ENCODE results near the gene EIF2D.

DNA sequence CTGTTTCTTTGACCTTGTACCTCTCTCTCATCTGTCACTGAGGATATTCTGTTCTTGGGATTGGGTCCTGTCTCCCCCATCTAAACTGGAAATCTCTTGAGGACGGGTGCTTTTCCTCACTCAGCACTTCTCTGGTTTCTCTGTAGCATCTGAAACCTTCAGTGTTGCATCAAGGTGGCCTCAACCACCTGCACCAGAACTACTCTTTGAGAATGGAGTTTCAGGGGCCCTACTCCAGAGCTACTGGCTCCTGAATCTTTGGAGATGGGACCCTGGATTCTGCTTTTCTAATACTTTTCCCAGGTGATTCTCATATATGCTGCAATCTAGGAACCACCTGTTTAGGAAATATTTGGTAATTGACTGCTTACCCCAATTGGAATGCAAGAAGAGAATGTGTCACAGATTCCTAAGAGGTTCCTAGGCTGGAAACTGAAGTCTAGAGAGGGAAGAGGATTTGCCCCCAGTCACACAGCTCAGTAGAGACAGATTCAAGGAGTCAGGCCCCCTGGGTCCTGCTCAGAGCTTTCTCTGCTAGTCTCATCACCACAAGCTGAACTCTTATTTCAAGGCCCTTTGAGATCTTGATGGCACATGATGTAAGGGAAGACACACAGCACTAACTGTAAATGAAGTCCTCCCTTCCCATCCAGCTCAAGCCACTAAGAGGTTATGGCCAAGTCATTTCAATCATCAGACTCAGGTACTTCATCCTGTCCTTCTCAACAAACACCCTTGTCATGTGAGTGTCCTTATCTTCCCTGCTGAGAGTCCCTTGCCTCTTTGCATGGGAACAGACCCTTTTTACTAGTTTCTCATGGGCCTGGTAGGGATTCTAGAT is 48.7 kb downstream of the EIF2D start:
- TF ChIP-seq RAD21 (conservative IDR thresholded peaks at IDR 0.05 in 1 of 2, IDR thresholded peaks at IDR 0.05 in 1 of 2), result no peak
- TF ChIP-seq, protein P1, sequence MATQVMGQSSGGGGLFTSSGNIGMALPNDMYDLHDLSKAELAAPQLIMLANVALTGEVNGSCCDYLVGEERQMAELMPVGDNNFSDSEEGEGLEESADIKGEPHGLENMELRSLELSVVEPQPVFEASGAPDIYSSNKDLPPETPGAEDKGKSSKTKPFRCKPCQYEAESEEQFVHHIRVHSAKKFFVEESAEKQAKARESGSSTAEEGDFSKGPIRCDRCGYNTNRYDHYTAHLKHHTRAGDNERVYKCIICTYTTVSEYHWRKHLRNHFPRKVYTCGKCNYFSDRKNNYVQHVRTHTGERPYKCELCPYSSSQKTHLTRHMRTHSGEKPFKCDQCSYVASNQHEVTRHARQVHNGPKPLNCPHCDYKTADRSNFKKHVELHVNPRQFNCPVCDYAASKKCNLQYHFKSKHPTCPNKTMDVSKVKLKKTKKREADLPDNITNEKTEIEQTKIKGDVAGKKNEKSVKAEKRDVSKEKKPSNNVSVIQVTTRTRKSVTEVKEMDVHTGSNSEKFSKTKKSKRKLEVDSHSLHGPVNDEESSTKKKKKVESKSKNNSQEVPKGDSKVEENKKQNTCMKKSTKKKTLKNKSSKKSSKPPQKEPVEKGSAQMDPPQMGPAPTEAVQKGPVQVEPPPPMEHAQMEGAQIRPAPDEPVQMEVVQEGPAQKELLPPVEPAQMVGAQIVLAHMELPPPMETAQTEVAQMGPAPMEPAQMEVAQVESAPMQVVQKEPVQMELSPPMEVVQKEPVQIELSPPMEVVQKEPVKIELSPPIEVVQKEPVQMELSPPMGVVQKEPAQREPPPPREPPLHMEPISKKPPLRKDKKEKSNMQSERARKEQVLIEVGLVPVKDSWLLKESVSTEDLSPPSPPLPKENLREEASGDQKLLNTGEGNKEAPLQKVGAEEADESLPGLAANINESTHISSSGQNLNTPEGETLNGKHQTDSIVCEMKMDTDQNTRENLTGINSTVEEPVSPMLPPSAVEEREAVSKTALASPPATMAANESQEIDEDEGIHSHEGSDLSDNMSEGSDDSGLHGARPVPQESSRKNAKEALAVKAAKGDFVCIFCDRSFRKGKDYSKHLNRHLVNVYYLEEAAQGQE (IDR thresholded peaks at IDR 0.05), result no peak
- TF ChIP-seq RCOR1 (IDR thresholded peaks at IDR 0.05; ENCODE audit: low read depth, low read length), result no peak
- TF ChIP-seq, protein P2, sequence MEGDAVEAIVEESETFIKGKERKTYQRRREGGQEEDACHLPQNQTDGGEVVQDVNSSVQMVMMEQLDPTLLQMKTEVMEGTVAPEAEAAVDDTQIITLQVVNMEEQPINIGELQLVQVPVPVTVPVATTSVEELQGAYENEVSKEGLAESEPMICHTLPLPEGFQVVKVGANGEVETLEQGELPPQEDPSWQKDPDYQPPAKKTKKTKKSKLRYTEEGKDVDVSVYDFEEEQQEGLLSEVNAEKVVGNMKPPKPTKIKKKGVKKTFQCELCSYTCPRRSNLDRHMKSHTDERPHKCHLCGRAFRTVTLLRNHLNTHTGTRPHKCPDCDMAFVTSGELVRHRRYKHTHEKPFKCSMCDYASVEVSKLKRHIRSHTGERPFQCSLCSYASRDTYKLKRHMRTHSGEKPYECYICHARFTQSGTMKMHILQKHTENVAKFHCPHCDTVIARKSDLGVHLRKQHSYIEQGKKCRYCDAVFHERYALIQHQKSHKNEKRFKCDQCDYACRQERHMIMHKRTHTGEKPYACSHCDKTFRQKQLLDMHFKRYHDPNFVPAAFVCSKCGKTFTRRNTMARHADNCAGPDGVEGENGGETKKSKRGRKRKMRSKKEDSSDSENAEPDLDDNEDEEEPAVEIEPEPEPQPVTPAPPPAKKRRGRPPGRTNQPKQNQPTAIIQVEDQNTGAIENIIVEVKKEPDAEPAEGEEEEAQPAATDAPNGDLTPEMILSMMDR (IDR thresholded peaks at IDR 0.05), result no peak
- TF ChIP-seq BCL3 (IDR thresholded peaks at IDR 0.05), result no peak
- TF ChIP-seq POLR2A (IDR thresholded peaks at IDR 0.05; ENCODE audit: low read length), result no peak
- TF ChIP-seq CHD2 (IDR thresholded peaks at IDR 0.05; ENCODE audit: low read length, partially characterized antibody), result no peak
- no peak for TF ChIP-seq ELK1 (IDR thresholded peaks at IDR 0.05; ENCODE audit: low read depth, low read length)
- no peak for TF ChIP-seq CEBPB (IDR thresholded peaks at IDR 0.05)
- TF ChIP-seq RFX5 (IDR thresholded peaks at IDR 0.05), result no peak
- TF ChIP-seq USF2 (IDR thresholded peaks at IDR 0.05), result no peak
- TF ChIP-seq ESRRA (IDR thresholded peaks at IDR 0.05; ENCODE audit: borderline replicate concordance, low read length), result no peak
- TF ChIP-seq, protein P3, sequence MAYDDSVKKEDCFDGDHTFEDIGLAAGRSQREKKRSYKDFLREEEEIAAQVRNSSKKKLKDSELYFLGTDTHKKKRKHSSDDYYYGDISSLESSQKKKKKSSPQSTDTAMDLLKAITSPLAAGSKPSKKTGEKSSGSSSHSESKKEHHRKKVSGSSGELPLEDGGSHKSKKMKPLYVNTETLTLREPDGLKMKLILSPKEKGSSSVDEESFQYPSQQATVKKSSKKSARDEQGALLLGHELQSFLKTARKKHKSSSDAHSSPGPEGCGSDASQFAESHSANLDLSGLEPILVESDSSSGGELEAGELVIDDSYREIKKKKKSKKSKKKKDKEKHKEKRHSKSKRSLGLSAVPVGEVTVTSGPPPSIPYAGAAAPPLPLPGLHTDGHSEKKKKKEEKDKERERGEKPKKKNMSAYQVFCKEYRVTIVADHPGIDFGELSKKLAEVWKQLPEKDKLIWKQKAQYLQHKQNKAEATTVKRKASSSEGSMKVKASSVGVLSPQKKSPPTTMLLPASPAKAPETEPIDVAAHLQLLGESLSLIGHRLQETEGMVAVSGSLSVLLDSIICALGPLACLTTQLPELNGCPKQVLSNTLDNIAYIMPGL (CRISPR knock-in tag; IDR thresholded peaks at IDR 0.05; ENCODE audit: borderline replicate concordance), result no peak
- no peak for TF ChIP-seq CHD4 (IDR thresholded peaks at IDR 0.05; ENCODE audit: borderline replicate concordance)
